Measurements from ENCODE around the gene SAMD7.

DNA sequence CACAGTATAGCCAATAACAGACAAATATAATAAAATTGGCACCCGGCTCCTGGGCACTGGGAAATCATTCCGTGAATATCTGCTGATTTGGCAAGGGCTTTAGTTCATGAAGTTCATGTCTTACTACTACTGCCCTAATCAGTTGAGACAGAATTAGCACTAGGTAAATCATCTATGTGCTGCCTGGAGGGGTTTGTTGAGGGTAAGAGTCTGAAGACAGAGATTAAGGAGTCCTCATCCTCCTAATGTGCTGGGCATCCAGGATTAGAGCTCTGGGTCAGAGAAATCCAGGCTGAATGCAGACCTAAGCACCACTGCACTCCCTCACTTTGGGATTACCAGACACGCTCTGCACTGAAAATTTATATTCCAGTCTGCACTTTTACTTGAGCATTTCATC, 2.0 kb downstream of the SAMD7 start:
- TF ChIP-seq, protein P1, sequence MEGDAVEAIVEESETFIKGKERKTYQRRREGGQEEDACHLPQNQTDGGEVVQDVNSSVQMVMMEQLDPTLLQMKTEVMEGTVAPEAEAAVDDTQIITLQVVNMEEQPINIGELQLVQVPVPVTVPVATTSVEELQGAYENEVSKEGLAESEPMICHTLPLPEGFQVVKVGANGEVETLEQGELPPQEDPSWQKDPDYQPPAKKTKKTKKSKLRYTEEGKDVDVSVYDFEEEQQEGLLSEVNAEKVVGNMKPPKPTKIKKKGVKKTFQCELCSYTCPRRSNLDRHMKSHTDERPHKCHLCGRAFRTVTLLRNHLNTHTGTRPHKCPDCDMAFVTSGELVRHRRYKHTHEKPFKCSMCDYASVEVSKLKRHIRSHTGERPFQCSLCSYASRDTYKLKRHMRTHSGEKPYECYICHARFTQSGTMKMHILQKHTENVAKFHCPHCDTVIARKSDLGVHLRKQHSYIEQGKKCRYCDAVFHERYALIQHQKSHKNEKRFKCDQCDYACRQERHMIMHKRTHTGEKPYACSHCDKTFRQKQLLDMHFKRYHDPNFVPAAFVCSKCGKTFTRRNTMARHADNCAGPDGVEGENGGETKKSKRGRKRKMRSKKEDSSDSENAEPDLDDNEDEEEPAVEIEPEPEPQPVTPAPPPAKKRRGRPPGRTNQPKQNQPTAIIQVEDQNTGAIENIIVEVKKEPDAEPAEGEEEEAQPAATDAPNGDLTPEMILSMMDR (IDR thresholded peaks at IDR 0.05; ENCODE audit: borderline replicate concordance, extremely low read depth, low read length, poor library complexity, severe bottlenecking): no peak
- TF ChIP-seq EZH2 (IDR thresholded peaks at IDR 0.05; ENCODE audit: borderline replicate concordance, low read depth, low read length, severe bottlenecking): no peak

All from DND-41 (cell line).